NCI-H69 (cell line): Measurements from ENCODE around the gene ERC1.

Experiments used
- DNase-seq: peaks from one replicate; lab custom pipeline; 2025; lab: John Stamatoyannopoulos, UW

ERC1 gene

GRCh38 chr12:1401891-1402290 is 410.9 kb downstream of the ERC1 start:
- no peak for DNase-seq

- DNase-seq: no peak
Measured at GRCh38 chr12:1403417-1403816, 412.4 kb downstream of the ERC1 start.

GRCh38 chr12:1405619-1406018 is 414.6 kb downstream of the ERC1 start:
- DNase-seq: no peak

- no peak for DNase-seq
Measured at GRCh38 chr12:1410794-1411193, 419.8 kb downstream of the ERC1 start.

GRCh38 chr12:1413930-1414329 is 422.9 kb downstream of the ERC1 start:
- no peak for DNase-seq

GRCh38 chr12:1418144-1418543 is 427.1 kb downstream of the ERC1 start:
- no peak for DNase-seq

- no peak for DNase-seq
Measured at GRCh38 chr12:1419849-1420371, 428.9 kb downstream of the ERC1 start.

- DNase-seq: no peak
Measured at GRCh38 chr12:1421091-1421846, 430.2 kb downstream of the ERC1 start.

GRCh38 chr12:1422604-1423315 is 431.7 kb downstream of the ERC1 start:
- DNase-seq: no peak

- DNase-seq: no peak
Measured at GRCh38 chr12:1424674-1425395, 433.8 kb downstream of the ERC1 start.

GRCh38 chr12:1425396-1425729 is 434.3 kb downstream of the ERC1 start:
- DNase-seq: no peak

GRCh38 chr12:1428671-1429070 is 437.6 kb downstream of the ERC1 start:
- no peak for DNase-seq

- no peak for DNase-seq
Measured at GRCh38 chr12:1429980-1430379, 439.0 kb downstream of the ERC1 start.

- DNase-seq: no peak
Measured at GRCh38 chr12:1434296-1434955, 443.4 kb downstream of the ERC1 start.

- no peak for DNase-seq
Measured at GRCh38 chr12:1435044-1435443, 444.0 kb downstream of the ERC1 start.

- no peak for DNase-seq
Measured at GRCh38 chr12:1435456-1435855, 444.4 kb downstream of the ERC1 start.

- no peak for DNase-seq
Measured at GRCh38 chr12:1436015-1436414, 445.0 kb downstream of the ERC1 start.

- DNase-seq: no peak
Measured at GRCh38 chr12:1436981-1437380, 446.0 kb downstream of the ERC1 start.

GRCh38 chr12:1439201-1439600 is 448.2 kb downstream of the ERC1 start:
- DNase-seq: no peak

GRCh38 chr12:1439687-1440086 is 448.7 kb downstream of the ERC1 start:
- no peak for DNase-seq

GRCh38 chr12:1443421-1444141 is 452.6 kb downstream of the ERC1 start:
- DNase-seq: no peak

- DNase-seq: no peak
Measured at GRCh38 chr12:1444142-1444516, 453.1 kb downstream of the ERC1 start.
